Left ventricle myocardium inferior (tissue), 1 donor: ENCODE results near the gene RSPH9. TPM values are rescaled to one million over a fixed set of nuclear protein-coding genes. Genes with fewer than 3 reads are reported as not detected.

Source experiments
- DNase-seq: peaks from one replicate; pipeline ENCODE4 v3.0.0-alpha.2; 2020
- H3K27ac ChIP-seq: fragments of 200-600 bp; replicated peaks from 2 replicates; pipeline ENCODE4 v1.8.0; 2021
- H3K27me3 ChIP-seq: fragments of 200-600 bp; 2 replicates; pipeline ENCODE4 v1.8.0; 2021; ENCODE audit warnings: low read depth
- H3K36me3 ChIP-seq: fragments of 200-600 bp; 2 replicates; pipeline ENCODE4 v1.8.0; 2021
- H3K4me1 ChIP-seq: fragments of 200-600 bp; 2 replicates; pipeline ENCODE4 v1.8.0; 2021
- H3K4me3 ChIP-seq: fragments of 200-600 bp; 2 replicates; pipeline ENCODE4 v1.8.0; 2021; ENCODE audit warnings: mild to moderate bottlenecking, moderate library complexity
- H3K9me3 ChIP-seq: fragments of 200-600 bp; replicated peaks from 2 replicates; pipeline ENCODE4 v1.8.0; 2021
- intact Hi-C: fragments of 100-400 bp; cut with micrococcal nuclease; formaldehyde crosslinking; loops from one replicate; pipeline ENCODE4 v1.11.0; 2022
- total RNA-seq: library from RNA; stranded (reverse); fragmentation: NEBNext Ultra II Directional; extraction: Animal tissue kit (Norgen Biotek cat#: 25700); gene quantifications from one replicate; pipeline ENCODE4 v1.2.1, GENCODE V29; 2021
- TF ChIP-seq, protein P1 (sequence below): fragments of 200-600 bp; IDR thresholded peaks from 2 replicates; pipeline ENCODE4 v1.8.0; 2021; ENCODE audit warnings: antibody characterized with exemption, mild to moderate bottlenecking, borderline replicate concordance
- donor health status: DM: no; HTN: yes; CAD: no; lungs with severe emphysema.

Gene RSPH9
- total RNA-seq, 1 donor from 2014 or later: 0.08 TPM

DNA sequence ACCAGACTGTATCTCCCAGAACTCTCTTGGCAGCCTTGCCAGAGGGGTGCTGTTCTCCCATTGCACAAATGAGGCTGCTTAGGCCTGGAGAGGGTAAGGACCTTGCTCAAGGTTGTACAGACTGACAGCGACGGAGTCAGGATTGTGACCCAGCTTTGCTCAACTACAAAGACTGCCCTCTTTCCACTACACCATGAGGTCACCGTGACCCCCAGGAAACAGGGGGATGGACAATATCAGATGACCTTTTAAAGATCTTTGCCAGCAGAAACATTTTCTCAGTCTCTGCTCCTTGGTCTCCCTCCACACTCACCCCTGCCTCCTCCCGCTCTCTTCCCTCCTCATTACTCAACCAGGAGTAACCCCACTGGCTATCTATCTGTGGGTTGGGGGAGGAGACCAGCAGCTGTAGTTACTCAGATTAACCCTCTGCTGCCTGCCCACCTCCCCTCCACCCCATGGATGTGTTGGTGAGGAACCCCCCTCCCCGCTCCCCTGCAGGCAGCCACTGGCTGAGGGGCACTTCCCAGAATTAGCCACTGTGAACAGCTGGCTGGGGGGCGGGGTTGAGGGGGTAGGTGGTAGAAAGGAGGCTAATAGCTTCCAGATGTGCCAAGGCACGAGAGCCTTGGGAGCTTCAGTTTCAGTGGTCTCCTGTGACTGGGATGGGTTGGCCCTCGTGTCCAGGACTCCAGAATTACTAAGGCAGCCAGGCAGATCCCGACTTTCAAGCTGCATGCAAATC is 69.6 kb downstream of the RSPH9 start:
- intact Hi-C loops: no loop called here
- no peaks in the 10 kb centered on the region for H3K27me3 ChIP-seq
- H3K9me3 ChIP-seq: no peaks in the 10 kb centered on the region
- peak overlapping the region; percentile 90 for H3K27ac ChIP-seq
- no peaks in the 10 kb centered on the region for H3K36me3 ChIP-seq
- H3K4me3 ChIP-seq: no peak overlapping the region
- TF ChIP-seq, protein P1, sequence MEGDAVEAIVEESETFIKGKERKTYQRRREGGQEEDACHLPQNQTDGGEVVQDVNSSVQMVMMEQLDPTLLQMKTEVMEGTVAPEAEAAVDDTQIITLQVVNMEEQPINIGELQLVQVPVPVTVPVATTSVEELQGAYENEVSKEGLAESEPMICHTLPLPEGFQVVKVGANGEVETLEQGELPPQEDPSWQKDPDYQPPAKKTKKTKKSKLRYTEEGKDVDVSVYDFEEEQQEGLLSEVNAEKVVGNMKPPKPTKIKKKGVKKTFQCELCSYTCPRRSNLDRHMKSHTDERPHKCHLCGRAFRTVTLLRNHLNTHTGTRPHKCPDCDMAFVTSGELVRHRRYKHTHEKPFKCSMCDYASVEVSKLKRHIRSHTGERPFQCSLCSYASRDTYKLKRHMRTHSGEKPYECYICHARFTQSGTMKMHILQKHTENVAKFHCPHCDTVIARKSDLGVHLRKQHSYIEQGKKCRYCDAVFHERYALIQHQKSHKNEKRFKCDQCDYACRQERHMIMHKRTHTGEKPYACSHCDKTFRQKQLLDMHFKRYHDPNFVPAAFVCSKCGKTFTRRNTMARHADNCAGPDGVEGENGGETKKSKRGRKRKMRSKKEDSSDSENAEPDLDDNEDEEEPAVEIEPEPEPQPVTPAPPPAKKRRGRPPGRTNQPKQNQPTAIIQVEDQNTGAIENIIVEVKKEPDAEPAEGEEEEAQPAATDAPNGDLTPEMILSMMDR: no peak
- DNase-seq: peak; percentile 57
- H3K4me1 ChIP-seq: peaks cover 64% of the 10 kb centered on the region

DNA sequence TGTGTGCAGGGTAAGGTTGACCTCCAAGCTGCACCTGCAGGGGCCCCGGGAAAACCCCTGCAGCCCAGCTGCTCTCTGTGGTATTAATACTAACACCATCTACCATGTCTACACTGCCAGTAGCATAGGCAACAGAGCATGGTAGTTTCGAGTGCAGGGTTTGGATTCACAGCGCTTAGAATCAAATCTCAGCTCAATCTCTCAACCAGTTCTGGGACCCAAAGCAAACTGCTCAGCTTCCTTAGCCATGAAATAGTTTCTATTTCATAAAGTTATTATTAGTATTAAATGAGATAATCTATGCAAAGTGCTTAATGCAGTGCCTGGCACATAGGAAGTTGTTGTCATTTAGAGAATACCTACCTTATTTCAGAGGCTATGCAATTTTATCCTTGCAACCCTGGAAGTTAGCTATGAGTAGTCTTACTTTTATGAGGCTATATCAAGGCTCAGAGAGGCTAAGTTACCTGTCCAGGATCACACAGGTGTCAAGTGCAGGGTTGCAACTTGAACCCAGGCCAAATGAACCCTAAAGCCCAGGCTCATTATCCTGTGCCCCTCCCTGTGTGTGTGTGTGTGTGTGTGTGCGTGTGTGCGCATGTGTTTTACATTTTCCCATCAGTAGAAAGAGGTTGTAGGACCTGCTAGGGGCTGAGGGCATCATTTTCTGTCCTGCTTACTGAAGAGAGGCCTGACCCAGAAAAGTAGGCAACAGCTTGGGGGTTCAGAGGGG is 70.4 kb downstream of the RSPH9 start:
- H3K9me3 ChIP-seq: no peaks in the 10 kb centered on the region
- no peaks in the 10 kb centered on the region for H3K27me3 ChIP-seq
- intact Hi-C loops: no loop called here
- H3K4me1 ChIP-seq: peaks cover 60% of the 10 kb centered on the region
- peak overlapping the region; percentile 90 for H3K27ac ChIP-seq
- no peak for DNase-seq
- no peaks in the 10 kb centered on the region for H3K36me3 ChIP-seq
- no peak overlapping the region for H3K4me3 ChIP-seq
- TF ChIP-seq, protein P1: no peak

DNA sequence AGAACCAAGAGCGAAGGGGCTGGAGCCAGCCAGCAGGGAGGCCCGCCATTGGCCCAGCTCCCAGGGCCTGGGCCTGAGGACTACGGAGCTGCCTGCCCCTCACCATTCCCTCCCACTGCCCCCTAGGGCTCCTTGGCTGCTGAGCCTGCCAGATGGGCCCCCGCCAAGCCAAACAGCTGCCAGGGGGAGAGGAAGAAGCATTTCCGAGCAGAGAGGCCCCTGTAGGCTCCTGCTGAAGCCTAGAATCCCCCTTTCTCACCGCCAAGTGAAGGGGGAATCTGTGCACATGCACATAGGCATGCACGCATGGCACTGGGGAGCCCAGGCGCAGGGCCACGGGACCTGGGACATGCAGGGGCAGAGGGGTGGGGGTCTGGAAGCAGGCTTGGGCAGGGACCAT is 71.3 kb downstream of the RSPH9 start:
- Histone ChIP-seq H3K27ac (peak overlapping the region; percentile 90), H3K4me3 (no peak overlapping the region), H3K27me3 (no peaks in the 10 kb centered on the region), H3K4me1 (peaks cover 60% of the 10 kb centered on the region), H3K9me3 (no peaks in the 10 kb centered on the region), H3K36me3 (no peaks in the 10 kb centered on the region)
- DNase-seq: peak; percentile 72
- intact Hi-C loops: no loop called here
- TF ChIP-seq, protein P1: no peak

- H3K9me3 ChIP-seq: no peaks in the 10 kb centered on the region
- no peaks in the 10 kb centered on the region for H3K36me3 ChIP-seq
- no peak overlapping the region for H3K4me3 ChIP-seq
- H3K27ac ChIP-seq: peak overlapping the region; percentile 90
- H3K4me1 ChIP-seq: peaks cover 56% of the 10 kb centered on the region
- intact Hi-C loops: no loop called here
- TF ChIP-seq, protein P1: no peak
- no peak for DNase-seq
- no peaks in the 10 kb centered on the region for H3K27me3 ChIP-seq
These were observed 72.6 kb downstream of the RSPH9 start for GRCh38 chr6:43717389-43717788.

- peak overlapping the region; percentile 90 for H3K27ac ChIP-seq
- H3K36me3 ChIP-seq: no peaks in the 10 kb centered on the region
- no peak overlapping the region for H3K4me3 ChIP-seq
- H3K9me3 ChIP-seq: no peaks in the 10 kb centered on the region
- DNase-seq: peak; percentile 89
- peaks cover 56% of the 10 kb centered on the region for H3K4me1 ChIP-seq
- H3K27me3 ChIP-seq: no peaks in the 10 kb centered on the region
- intact Hi-C loops: no loop called here
- TF ChIP-seq, protein P1: no peak
These were observed 73.0 kb downstream of the RSPH9 start for GRCh38 chr6:43717822-43718221.
